GM21367 (cell line): ENCODE results near the gene NABP2.
"Not testable (repeated sequence)": the region's sequence is repeated elsewhere in the genome, so short reads cannot be mapped to it uniquely, and the experiment has no call there.

ENCODE experiments used
- ATAC-seq: cut with Tn5 transposase; IDR thresholded peaks from one replicate; pipeline ENCODE4 v1.9.1; 2021; ENCODE audit not compliant: unreplicated experiment

NABP2 gene

DNA sequence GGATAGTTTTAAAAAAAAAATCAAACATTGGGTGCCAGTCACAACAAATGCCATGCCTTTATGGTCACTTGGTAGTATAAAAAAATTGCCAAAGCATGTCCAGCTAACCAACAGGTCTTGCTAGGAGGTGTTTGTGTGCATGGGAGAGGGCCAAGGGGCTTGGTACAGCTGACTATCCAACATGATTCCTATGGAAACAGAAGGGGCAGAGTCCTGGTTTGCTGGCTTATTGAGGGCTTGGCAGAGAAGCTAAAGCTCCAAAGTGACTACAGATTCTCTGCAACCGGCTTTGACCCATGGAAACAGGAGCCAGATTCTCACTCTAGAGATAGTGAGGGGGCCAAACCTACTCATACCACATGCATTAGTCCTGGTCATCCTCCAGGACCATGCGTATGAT lies 48.3 kb downstream of the NABP2 start:
- not testable (repeated sequence) for ATAC-seq

DNA sequence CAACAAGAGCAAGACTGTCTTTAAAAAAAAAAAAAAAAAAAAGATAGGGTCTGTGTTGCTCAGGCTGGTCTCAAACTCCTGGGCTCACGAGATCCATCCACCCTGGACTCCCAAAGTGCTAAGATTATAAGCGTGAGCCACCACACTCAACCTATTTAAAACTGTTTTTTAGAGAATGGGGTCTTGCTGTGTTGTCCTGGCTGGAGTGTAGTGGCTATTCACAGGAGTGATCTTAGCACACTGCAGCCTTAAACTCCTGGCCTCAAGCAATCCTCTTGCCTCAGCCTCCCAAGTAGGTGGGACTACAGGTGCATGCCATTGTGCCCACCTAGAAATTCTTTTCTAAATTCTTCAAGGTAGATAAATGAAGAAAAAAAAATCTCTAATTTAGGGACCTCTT lies 50.2 kb downstream of the NABP2 start:
- ATAC-seq, result no peak

- ATAC-seq, result no peak
Measured at GRCh38 chr12:56278905-56279304, 54.8 kb downstream of the NABP2 start.
